HEK293T (cell line): ENCODE measurements around the gene ATAD2B.

Experiments used
- CTBP1 ChIP-seq: fragments of 450-650 bp; IDR thresholded peaks from 2 replicates; pipeline ENCODE4 v1.6.1; 2016; ENCODE audit warnings: borderline replicate concordance
- SP1 ChIP-seq: fragments of 450-650 bp; IDR thresholded peaks from 2 replicates; pipeline ENCODE4 v1.6.1; 2017
- SUZ12 ChIP-seq: fragments of 450-650 bp; IDR thresholded peaks from 2 replicates; pipeline ENCODE4 v1.6.1; 2016; ENCODE audit warnings: mild to moderate bottlenecking
- TARDBP ChIP-seq: fragments of 450-650 bp; IDR thresholded peaks from 2 replicates; pipeline ENCODE4 v1.6.1; 2016
- TF ChIP-seq, protein P1 (sequence below): fragments of 450-650 bp; IDR thresholded peaks from 2 replicates; pipeline ENCODE4 v1.6.1; 2016

DNA sequence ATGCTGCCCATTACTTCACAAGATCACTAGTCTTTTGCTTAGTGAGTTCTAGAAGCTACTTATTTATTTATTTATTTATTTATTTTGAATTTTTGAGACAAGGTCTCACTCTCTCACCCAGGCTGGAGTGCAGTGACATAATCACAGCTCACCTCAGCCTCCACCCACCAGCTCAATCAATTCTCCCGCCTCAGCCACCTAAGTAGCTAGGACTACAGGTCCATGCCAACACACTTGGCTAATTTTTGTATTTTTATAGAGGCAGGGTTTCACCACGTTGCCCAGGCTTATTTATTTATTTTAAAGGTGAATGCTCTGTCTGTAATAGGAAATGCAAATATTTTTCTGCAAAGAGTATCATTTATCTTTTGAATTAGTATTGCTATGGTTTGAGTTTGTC, 67.7 kb downstream of the ATAD2B start:
- TF ChIP-seq SUZ12 (no peak), SP1 (no peak), CTBP1 (no peak), TARDBP (no peak)
- TF ChIP-seq, protein P1, sequence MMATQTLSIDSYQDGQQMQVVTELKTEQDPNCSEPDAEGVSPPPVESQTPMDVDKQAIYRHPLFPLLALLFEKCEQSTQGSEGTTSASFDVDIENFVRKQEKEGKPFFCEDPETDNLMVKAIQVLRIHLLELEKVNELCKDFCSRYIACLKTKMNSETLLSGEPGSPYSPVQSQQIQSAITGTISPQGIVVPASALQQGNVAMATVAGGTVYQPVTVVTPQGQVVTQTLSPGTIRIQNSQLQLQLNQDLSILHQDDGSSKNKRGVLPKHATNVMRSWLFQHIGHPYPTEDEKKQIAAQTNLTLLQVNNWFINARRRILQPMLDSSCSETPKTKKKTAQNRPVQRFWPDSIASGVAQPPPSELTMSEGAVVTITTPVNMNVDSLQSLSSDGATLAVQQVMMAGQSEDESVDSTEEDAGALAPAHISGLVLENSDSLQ: no peak
